H1 (cell line): ENCODE data around the gene DBNDD2. TPM values are rescaled to one million over a fixed set of nuclear protein-coding genes. Genes with fewer than 3 reads are reported as not detected.

Experiments used
- HDAC2 ChIP-seq, 2 experiments: fragments of 300-600 bp in 1 of 2; sonication (generic) in 1 of 2; IDR thresholded peaks; 2 replicates each; pipeline ENCODE4 v1.6.1; 2011 to 2012; ENCODE audit warnings: low read depth in 2 of 2, low read length in 2 of 2, mild to moderate bottlenecking in 2 of 2, moderate library complexity in 2 of 2, borderline replicate concordance in 1 of 2, inconsistent platforms in 1 of 2
- MAX ChIP-seq: IDR thresholded peaks from 2 replicates; pipeline ENCODE4 v1.6.1; 2012; ENCODE audit warnings: inconsistent platforms
- SP4 ChIP-seq: IDR thresholded peaks from 2 replicates; pipeline ENCODE4 v1.6.1; 2012; ENCODE audit warnings: low read length, inconsistent platforms
- SUZ12 ChIP-seq: fragments of 200-600 bp; sonication (generic); IDR thresholded peaks from 2 replicates; pipeline ENCODE4 v1.6.1; 2012; ENCODE audit warnings: mild to moderate bottlenecking, inconsistent platforms, low read length, moderate library complexity, mixed read lengths
- polyA plus RNA-seq, 7 experiments: library from polyadenylated mRNA; depleted of rRNA in 3 of 7; stranded (reverse) in 5 of 7; unstranded in 2 of 7; fragments of >200 nt in 5 of 7; fragments of 200-250 nt in 2 of 7; gene quantifications; 1 replicate in 5 of 7; 2 replicates in 1 of 7; 4 replicates in 1 of 7; pipeline versions ENCODE4 v1.2.1 to v1.2.3, GENCODE V29; 2011 to 2013; ENCODE audit warnings: missing spikeins in 2 of 7, mixed read lengths in 2 of 7
- total RNA-seq: library from RNA; stranded (reverse); fragmentation: NEBNext Ultra II Directional; extraction: Animal tissue kit (Norgen Biotek cat#: 25700); gene quantifications from 2 replicates; pipeline ENCODE4 v1.2.1, GENCODE V29; 2021

Gene DBNDD2
- total and polyA plus RNA-seq, 2 of the 8 experiments (the other 6 are each of a cell fraction or from before 2014, with no cell fraction given), result 55.8 to 96.3 TPM

GRCh38 chr20:45363611-45364492 lies 44.2 kb upstream of the DBNDD2 start (continued):
- no peak for TF ChIP-seq MAX
- no peak for TF ChIP-seq SUZ12
- no peak for TF ChIP-seq SP4
- no peak for TF ChIP-seq HDAC2 (IDR thresholded peaks at IDR 0.05; ENCODE audit: borderline replicate concordance in 1 of 2, low read depth in 2 of 2, low read length in 2 of 2)
